Endothelial cell of umbilical vein (primary cell): ENCODE results near the gene PIGZ. TPM values are rescaled to one million over a fixed set of nuclear protein-coding genes. Genes with fewer than 3 reads are reported as not detected.

Experiments used
- BruUV-seq: library from RNA; stranded (reverse); fragments of 400-500 nt; replicated peaks from 2 replicates; lab custom pipeline; 2021; lab: Mats Ljungman, UMichigan
- CTCF ChIA-PET: fragments of 300-600, 350-600 bp; sonication (Branson Sonifier 250); formaldehyde crosslinking; loops from one replicate; lab custom pipeline; 2021; ENCODE audit warnings: antibody characterized with exemption, inconsistent platforms; lab: Charles Lee
- POLR2A ChIA-PET: fragments of 300-600, 350-600 bp; sonication (Branson Sonifier 250); formaldehyde crosslinking; loops from one replicate; lab custom pipeline; 2021; ENCODE audit warnings: antibody characterized with exemption, inconsistent platforms; lab: Charles Lee
- DNase-seq: peaks from one replicate; pipeline ENCODE4 v3.0.0-alpha.2; 2011; ENCODE audit warnings: low read depth, low spot score
- FAIRE-seq: peaks from 2 replicates; lab custom pipeline; 2011; peaks lifted over from hg19 to GRCh38; lab: Jason Lieb, UNC
- H2AFZ ChIP-seq: 2 replicates; pipeline ENCODE4 v1.6.0; 2012; ENCODE audit warnings: low read depth, low read length, control low read depth, inconsistent platforms
- H3K27ac ChIP-seq: 2 replicates; pipeline ENCODE4 v1.5.1; 2011; ENCODE audit warnings: low read depth, mild to moderate bottlenecking, control low read depth, low read length, moderate library complexity; ENCODE audit not compliant: insufficient read depth
- H3K27me3 ChIP-seq, 2 experiments: 2 replicates each; pipeline versions ENCODE4 v1.6.0 to v1.6.1; 2011; ENCODE audit warnings: low read length in 2 of 2, mixed read lengths in 1 of 2; ENCODE audit not compliant: control insufficient read depth in 2 of 2, insufficient read depth in 2 of 2
- H3K36me3 ChIP-seq, 2 experiments: 2 replicates in 1 of 2; 3 replicates in 1 of 2; pipeline ENCODE4 v1.5.1; 2011; ENCODE audit warnings: low read length in 2 of 2, mild to moderate bottlenecking in 1 of 2, moderate library complexity in 1 of 2; ENCODE audit not compliant: control insufficient read depth in 2 of 2, insufficient read depth in 2 of 2; ENCODE audit errors: extremely low read depth in 1 of 2
- H3K4me1 ChIP-seq: 3 replicates; pipeline ENCODE4 v1.5.1; 2011; ENCODE audit warnings: mild to moderate bottlenecking, low read length; ENCODE audit not compliant: control insufficient read depth, insufficient read depth; ENCODE audit errors: extremely low read depth
- H3K4me2 ChIP-seq: 2 replicates; pipeline ENCODE4 v1.6.1; 2011; ENCODE audit warnings: low read length, control low read depth, mixed read lengths; ENCODE audit not compliant: insufficient read depth
- H3K4me3 ChIP-seq, 3 experiments: fragments of 200-600 bp in 1 of 3; sonication (generic), shearing (Covaris generic) in 1 of 3; replicated peaks in 1 of 3; 2 replicates each; pipeline ENCODE4 v1.5.1; 2011 to 2016; ENCODE audit warnings: control low read depth in 3 of 3, low read length in 3 of 3, mild to moderate bottlenecking in 2 of 3, inconsistent platforms in 1 of 3, low read depth in 1 of 3, moderate library complexity in 1 of 3; ENCODE audit not compliant: insufficient read depth in 1 of 3
- H3K79me2 ChIP-seq: 2 replicates; pipeline ENCODE4 v1.6.0; 2012; ENCODE audit warnings: low read length, inconsistent platforms; ENCODE audit not compliant: control insufficient read depth, insufficient read depth
- H3K9ac ChIP-seq: replicated peaks from 2 replicates; pipeline ENCODE3; 2011; ENCODE audit warnings: low read length, control low read depth; ENCODE audit not compliant: insufficient read depth; ENCODE audit errors: extremely low read depth
- H3K9me1 ChIP-seq: replicated peaks from 3 replicates; pipeline ENCODE4 v1.6.0; 2011; ENCODE audit warnings: mild to moderate bottlenecking, low read length; ENCODE audit not compliant: control insufficient read depth, insufficient read depth; ENCODE audit errors: extremely low read depth
- H3K9me3 ChIP-seq: replicated peaks from 2 replicates; pipeline ENCODE4 v1.5.1; 2012; ENCODE audit warnings: low read length, inconsistent platforms; ENCODE audit not compliant: control insufficient read depth, insufficient read depth
- H4K20me1 ChIP-seq: replicated peaks from 2 replicates; pipeline ENCODE3; 2011; ENCODE audit warnings: mild to moderate bottlenecking, low read length; ENCODE audit not compliant: control insufficient read depth, insufficient read depth; ENCODE audit errors: extremely low read depth
- CTCF ChIP-seq, 2 donors: IDR thresholded peaks; 1 replicate in 1 of 2; 2 replicates in 1 of 2; pipeline ENCODE4 v1.5.1; 2011; ENCODE audit warnings: low read length in 2 of 2, mild to moderate bottlenecking in 2 of 2, moderate library complexity in 2 of 2, control low read depth in 1 of 2, inconsistent platforms in 1 of 2, low read depth in 1 of 2; ENCODE audit not compliant: insufficient read depth in 1 of 2; ENCODE audit errors: extremely low read depth in 1 of 2
- EZH2 ChIP-seq: IDR thresholded peaks from 2 replicates; pipeline ENCODE4 v1.6.1; 2012; ENCODE audit warnings: borderline replicate concordance, low read depth, mild to moderate bottlenecking, moderate library complexity, low read length, inconsistent platforms; ENCODE audit not compliant: severe bottlenecking
- FOS ChIP-seq: IDR thresholded peaks from 2 replicates; pipeline ENCODE4 v1.6.1; 2011; ENCODE audit warnings: mild to moderate bottlenecking, low read length, moderate library complexity, borderline replicate concordance; ENCODE audit not compliant: insufficient read depth
- GATA2 ChIP-seq: IDR thresholded peaks from 2 replicates; pipeline ENCODE4 v1.7.0; 2011; ENCODE audit warnings: low read depth, mild to moderate bottlenecking, moderate library complexity, mixed read lengths, low read length; ENCODE audit not compliant: insufficient read length, insufficient read depth
- JUN ChIP-seq: IDR thresholded peaks from 2 replicates; pipeline ENCODE4 v1.6.1; 2011; ENCODE audit warnings: borderline replicate concordance, low read depth; ENCODE audit not compliant: insufficient read length, insufficient read depth
- MAX ChIP-seq: IDR thresholded peaks from 2 replicates; pipeline ENCODE4 v1.6.1; 2011; ENCODE audit not compliant: insufficient read depth, insufficient read length
- MYC ChIP-seq: IDR thresholded peaks from one replicate; pipeline ENCODE4 v1.6.1; 2011; ENCODE audit warnings: mild to moderate bottlenecking, low read depth, low read length
- POLR2A ChIP-seq: IDR thresholded peaks from 2 replicates; pipeline ENCODE4 v1.6.1; 2012; ENCODE audit warnings: low read depth, mild to moderate bottlenecking, control low read depth, low read length
- POLR2AphosphoS5 ChIP-seq: IDR thresholded peaks from 2 replicates; pipeline ENCODE4 v1.6.1; 2012; ENCODE audit warnings: low read depth, mild to moderate bottlenecking, control low read depth, low read length, moderate library complexity; ENCODE audit not compliant: insufficient read depth
- dilution Hi-C: fragments of 300-500 bp; cut with MboI; formaldehyde crosslinking; loops from one replicate; pipeline ENCODE4 v1.15.0; 2019; ENCODE audit warnings: low sequenced_read_pairs; ENCODE audit not compliant: extremely low pct_ligation_motif_present
- intact Hi-C: fragments of 100-400 bp; cut with micrococcal nuclease; formaldehyde crosslinking; loops from one replicate; pipeline ENCODE4 v1.10.0; 2022
- polyA plus RNA-seq, 4 experiments: library from polyadenylated mRNA; depleted of rRNA in 3 of 4; stranded (reverse) in 3 of 4; unstranded in 1 of 4; fragments of >200 nt; gene quantifications; 2 replicates each; pipeline versions ENCODE4 v1.2.1 to v1.2.3, GENCODE V29; 2011 to 2012; ENCODE audit warnings: missing spikeins in 1 of 4
- total RNA-seq: library from RNA; stranded (reverse); gene quantifications from 2 replicates; pipeline ENCODE4 v1.2.3, GENCODE V29; 2021

PIGZ gene
- total and polyA plus RNA-seq, 2 donors (not counting 3 experiments of a cell fraction or from before 2014, with no cell fraction given), result 6.0 to 6.5 TPM

- H3K36me3 ChIP-seq, result no peaks in the 10 kb centered on the region
- no peak overlapping the region for H2AFZ ChIP-seq
- CTCF ChIA-PET, result interaction anchor here (1.5 kb wide), 1 partner anchor 571 kb away, joined by 4 read pairs; no protein-coding TSS in a partner anchor
- H3K4me1 ChIP-seq, result no peaks in the 10 kb centered on the region
- TF ChIP-seq MYC (no peak), POLR2AphosphoS5 (no peak), JUN (no peak), POLR2A (no peak), EZH2 (no peak), MAX (no peak), GATA2 (no peak), CTCF (IDR thresholded peaks at IDR 0.05; ENCODE audit: extremely low read depth in 1 of 2, insufficient read depth in 1 of 2, low read depth in 1 of 2, low read length in 2 of 2) (no peak), FOS (no peak)
- no peaks in the 10 kb centered on the region for H3K79me2 ChIP-seq
- no peak for DNase-seq
- intact Hi-C loops, result no loop called here
- H3K9me3 ChIP-seq, result no peaks in the 10 kb centered on the region
- no peak overlapping the region for H3K4me2 ChIP-seq
- H4K20me1 ChIP-seq, result no peaks in the 10 kb centered on the region
- H3K4me3 ChIP-seq, result no peak overlapping the region
- no peak overlapping the region for H3K9ac ChIP-seq
- no peaks in the 10 kb centered on the region for H3K9me1 ChIP-seq
- POLR2A ChIA-PET, result no interaction called here
- FAIRE-seq, result no peak
- no TSS peak for BruUV-seq
- dilution Hi-C loops, result no loop called here
- H3K27ac ChIP-seq, result no peak overlapping the region
- no peaks in the 10 kb centered on the region for H3K27me3 ChIP-seq
Measured at GRCh38 chr3:196997311-196997710, 28.7 kb upstream of the PIGZ start.
